NCI-H524 (cell line): ENCODE data around the gene BLVRB.
"Not testable (repeated sequence)": the region's sequence is repeated elsewhere in the genome, so short reads cannot be mapped to it uniquely, and the experiment has no call there.

Source experiments
- DNase-seq, 2 experiments: peaks; one replicate each; lab custom pipeline; 2025; lab: John Stamatoyannopoulos, UW

Gene BLVRB

GRCh38 chr19:40422748-40423566 is 42.6 kb downstream of the BLVRB start:
- no peak for DNase-seq

DNA sequence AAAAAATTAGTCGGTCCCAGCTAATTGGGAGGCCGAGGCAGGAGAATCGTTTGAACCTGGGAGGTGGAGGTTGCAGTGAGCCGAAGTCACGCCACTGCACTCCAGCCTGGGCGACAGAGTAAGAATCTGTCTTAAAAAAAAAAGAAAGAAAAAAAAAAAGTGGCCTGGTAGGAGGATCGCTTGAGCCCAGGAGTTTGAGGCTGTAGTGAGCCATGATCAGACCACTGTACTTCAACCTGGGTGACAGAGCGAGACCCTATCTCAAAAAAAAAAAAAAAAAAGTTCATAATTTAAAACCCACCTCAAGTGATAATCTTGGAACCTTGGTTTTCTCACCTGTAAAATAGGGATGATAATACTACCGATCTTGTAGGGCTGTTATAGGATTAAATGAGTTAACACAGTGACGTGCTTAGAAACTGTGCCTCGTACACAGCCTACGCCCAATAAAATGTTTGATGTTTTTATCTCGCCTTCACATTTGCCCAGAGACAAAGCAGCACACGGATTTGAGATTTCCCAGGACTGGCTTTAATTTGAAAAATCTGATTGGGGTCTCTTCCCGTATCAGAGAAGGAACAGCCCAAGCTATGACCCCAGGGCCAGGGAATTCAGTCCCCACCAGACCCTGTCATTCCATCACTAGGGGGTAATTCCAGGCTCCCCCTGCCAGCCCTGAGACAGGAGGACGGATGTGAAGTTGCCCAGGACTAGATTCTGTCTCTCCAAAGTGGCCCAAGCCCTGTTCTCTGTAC is 43.4 kb downstream of the BLVRB start:
- no peak for DNase-seq

- peak; percentile 80 to 88 for DNase-seq
Observed at GRCh38 chr19:40420766-40421765, 44.5 kb downstream of the BLVRB start.

DNA sequence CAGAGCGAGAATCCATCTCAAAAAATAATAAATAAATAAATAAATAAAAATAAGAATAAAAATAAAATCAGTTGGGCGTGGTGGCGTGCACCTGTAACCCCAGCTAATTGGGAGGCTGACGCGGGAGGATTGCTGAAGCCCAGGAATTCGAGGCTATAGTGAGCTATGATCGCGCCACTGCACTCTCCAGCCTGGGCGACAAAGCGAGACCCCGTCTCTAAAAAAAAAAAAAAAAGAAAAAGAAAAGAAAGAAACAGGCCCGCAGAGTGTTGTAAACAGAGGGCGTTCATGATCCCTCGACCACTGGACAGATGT is 45.1 kb downstream of the BLVRB start:
- DNase-seq: no peak

DNA sequence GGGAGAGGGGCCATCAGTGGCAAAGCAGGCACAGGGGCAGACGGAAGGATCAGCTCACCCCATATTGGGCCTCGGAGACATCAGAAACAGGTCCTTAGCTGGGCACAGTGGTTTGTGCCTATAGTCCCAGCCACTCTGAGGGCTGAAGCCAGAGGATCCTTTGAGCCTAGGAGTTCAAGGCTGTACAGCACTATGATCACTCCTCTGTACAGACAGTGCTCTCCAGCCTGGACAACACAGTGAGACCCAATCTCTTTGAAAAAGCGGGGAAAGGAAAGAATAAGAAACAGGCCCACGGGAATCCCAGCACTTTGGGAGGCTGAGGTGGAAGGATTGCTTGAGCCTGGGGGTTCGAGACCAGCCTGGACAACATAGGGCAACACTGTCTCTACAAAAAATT is 45.8 kb downstream of the BLVRB start:
- DNase-seq: no peak

GRCh38 chr19:40419066-40419612 is 46.4 kb downstream of the BLVRB start:
- DNase-seq: peak; percentile 98 to 99

DNA sequence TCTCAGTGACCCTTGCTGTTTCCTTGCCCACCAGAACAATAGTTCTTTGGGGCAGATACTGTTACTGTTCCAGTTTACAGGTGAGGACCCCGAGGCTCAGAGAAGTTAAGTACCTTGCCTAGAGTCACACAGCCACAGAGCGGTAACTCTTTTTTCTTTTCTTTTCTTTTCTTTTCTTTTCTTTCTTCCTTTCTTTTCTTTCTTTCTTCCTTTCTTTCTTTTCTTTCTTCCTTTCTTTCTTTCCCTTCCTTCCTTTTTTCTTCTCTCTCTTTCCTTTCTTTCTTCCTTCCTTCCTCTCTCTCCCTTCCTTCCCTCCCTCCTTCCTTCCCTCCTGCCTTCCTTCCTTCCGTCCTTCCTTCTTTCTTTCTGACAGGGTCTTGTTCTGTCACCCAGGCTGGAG is 47.5 kb downstream of the BLVRB start:
- no peak for DNase-seq

DNA sequence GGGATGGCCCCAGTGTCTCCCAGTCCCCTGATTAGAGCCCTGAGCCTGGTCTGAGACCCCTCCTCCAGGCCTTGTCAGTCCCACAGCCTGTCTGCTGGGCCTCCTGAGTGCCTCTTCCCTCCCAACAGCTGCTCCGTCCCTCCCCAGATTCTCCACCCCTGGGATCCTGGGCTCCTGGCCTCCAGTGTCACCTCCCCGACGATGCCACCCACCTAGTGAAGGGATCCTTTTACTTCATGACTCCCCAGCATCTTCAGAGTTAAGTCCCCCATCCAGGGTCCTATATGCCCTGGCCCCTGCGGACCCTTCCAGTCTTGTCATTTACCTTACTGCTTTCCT is 47.9 kb downstream of the BLVRB start:
- no peak for DNase-seq

GRCh38 chr19:40416918-40417642 is 48.5 kb downstream of the BLVRB start:
- no peak for DNase-seq

- DNase-seq: no peak
Observed at GRCh38 chr19:40415768-40416167, 49.8 kb downstream of the BLVRB start.

DNA sequence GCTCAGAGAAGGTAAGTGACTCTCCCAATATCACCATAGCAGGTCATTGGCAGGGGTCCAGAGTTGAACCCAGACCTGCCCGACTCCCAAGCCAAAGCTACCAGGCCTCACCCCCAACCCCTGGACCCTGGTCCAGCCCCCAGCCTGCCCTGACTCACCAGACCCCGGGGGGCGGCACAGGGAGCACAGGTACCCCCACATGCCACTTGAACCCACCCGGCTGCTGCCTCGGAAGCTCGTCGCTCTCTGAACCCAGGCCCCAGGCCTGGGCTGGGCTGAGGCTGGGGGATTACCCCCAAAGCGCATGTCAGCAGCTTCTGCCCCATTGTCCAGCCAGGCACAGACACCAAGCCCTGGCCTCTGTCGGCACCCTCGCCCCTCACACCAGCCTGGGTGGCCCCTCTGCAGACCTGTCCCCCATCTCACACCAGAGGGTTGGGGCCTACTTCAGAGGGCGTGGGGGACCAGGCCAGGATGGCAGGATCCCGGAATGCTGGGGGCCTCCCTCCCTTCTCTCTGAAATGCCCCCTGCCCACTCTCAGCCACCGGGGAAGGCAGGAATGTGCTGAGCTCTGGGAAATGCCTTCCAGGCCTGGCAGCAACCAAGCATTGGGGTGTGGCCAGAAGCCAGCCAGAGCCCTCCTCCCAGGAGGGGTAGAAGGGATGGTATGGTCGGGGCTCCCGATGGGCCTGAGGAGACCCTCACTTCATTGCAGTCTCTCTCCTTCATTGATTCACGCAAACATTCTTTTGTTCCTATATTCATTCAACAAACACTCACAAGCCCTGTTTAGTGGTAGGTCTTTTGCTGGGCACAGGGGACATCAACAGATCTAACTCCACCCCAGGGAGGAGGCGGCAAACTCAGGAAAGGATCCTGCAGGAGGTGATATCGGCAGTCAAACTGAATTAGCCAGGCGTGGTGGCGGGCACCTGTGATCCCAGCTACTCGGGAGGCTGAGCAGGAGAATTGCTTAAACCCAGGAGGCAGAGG is 50.7 kb downstream of the BLVRB start:
- no peak for DNase-seq

- DNase-seq: peak; percentile 63 to 77
Observed at GRCh38 chr19:40413291-40413845, 52.2 kb downstream of the BLVRB start, which contains the start of gene PRX. PRX (minus strand) TSS chr19:40413378; CDS start chr19:40407932, 5,446 bp downstream.

GRCh38 chr19:40412866-40413265 is 52.7 kb downstream of the BLVRB start:
- DNase-seq: no peak

DNA sequence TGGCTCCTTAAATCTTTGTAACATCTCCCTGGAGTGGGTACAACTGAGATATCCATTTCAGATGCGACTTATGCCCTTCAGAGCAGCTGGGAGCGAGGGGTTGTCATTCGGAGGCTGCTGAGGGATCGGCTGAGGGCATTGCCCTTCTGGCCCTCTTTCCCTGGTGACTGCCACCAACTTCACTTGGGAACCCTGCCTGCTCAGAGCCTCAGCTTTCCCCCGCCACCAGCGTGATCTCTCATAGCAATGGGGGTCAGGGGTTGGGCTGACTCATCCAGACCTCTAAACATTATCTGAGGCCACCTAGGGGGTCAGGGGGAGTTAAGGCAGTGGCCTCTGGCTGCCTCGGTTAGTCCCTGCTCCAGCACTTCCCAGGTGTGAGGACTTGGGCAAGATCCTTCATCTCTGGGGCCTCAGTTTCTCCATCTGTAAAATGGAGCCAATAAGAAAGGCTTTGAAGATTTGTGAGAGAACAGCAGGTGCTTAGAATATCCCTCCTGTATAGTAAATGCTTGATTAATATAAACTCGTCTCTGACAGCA is 53.5 kb downstream of the BLVRB start:
- DNase-seq: no peak

GRCh38 chr19:40411125-40411842 is 54.3 kb downstream of the BLVRB start:
- DNase-seq: no peak

GRCh38 chr19:40410030-40410389 is 55.5 kb downstream of the BLVRB start:
- DNase-seq: no peak

GRCh38 chr19:40408598-40408925 is 57.0 kb downstream of the BLVRB start:
- not testable (repeated sequence) for DNase-seq

- DNase-seq: no peak
Observed at GRCh38 chr19:40407714-40408597, 57.6 kb downstream of the BLVRB start.
